HG03045 (cell line): ENCODE data around the gene AHI1.
"Not testable (repeated sequence)": the region's sequence is repeated elsewhere in the genome, so short reads cannot be mapped to it uniquely, and the experiment has no call there.

Experiments
- ATAC-seq: cut with Tn5 transposase; IDR thresholded peaks from one replicate; pipeline ENCODE4 v1.9.1; 2021; ENCODE audit warnings: mild to moderate bottlenecking, moderate library complexity; ENCODE audit not compliant: unreplicated experiment

Gene AHI1

GRCh38 chr6:135339920-135340319 lies 157.6 kb downstream of the AHI1 start:
- ATAC-seq, result not testable (repeated sequence)

- no peak for ATAC-seq
Measured at GRCh38 chr6:135334169-135334568, 163.4 kb downstream of the AHI1 start.

GRCh38 chr6:135331002-135331401 lies 166.5 kb downstream of the AHI1 start:
- ATAC-seq, result no peak

DNA sequence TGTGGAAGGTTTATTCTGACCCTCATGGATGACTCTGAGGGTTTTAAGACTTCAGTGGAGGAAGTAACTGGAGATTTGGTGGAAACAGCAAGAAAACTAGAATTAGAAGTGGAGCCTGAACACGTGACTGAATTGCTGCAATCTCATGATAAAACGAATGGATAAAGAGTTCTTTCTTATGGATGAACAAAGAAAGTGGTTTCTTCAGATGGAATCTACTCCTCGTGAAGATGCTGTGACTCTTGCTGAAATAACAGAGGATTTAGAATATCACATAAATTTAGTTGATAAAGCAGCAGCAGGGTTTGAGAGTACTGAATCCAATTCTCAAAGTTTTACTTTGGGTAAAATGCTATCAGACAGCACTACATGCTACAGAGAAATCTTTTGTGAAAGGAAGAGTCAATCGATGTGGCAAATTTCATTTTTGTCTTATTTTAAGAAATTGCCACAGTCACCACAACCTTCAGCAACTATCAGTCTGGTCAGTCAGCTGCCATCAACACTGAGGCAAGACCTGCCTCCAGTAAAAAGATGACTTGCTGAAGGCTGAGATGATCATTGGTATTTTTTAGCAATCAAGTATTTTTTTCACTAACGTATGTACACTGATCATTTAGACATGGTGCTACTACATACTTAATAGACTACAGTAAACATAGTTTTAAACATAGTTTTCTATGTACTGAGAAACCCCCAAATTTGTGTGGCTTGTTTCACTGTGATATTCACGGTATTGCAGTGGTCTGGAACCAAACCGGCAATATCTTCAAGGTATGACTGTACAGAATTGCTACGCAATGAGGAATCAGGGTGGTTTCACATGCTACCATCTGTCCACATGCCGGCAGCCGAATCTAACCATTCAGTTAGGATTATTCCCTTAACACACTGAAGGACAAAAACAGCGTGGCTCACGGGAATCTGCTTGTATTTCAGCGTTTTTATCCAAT lies 167.4 kb downstream of the AHI1 start:
- peak; percentile 90 for ATAC-seq

- ATAC-seq, result no peak
Measured at GRCh38 chr6:135328136-135328535, 169.4 kb downstream of the AHI1 start.

- no peak for ATAC-seq
Measured at GRCh38 chr6:135325624-135326424, 171.7 kb downstream of the AHI1 start.

DNA sequence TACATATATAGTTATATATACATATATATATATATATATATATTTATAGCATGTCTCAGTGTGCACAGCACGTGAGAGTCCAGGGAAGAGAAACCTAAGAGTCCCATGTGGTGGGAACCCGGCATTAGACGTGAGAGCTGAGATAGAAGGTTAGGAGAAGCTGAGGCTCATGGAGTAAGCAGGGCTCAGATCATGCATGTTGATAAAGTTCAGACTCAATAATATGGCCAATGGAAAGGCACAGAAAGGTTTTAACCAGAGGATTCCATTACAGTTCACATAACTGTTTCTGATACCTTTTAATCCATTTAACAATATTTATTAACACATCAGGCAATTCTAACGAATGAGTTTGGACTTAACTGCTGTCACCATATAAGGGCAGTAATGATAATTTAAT lies 173.0 kb downstream of the AHI1 start:
- ATAC-seq, result no peak

- ATAC-seq, result no peak
Measured at GRCh38 chr6:135323979-135324378, 173.6 kb downstream of the AHI1 start.

DNA sequence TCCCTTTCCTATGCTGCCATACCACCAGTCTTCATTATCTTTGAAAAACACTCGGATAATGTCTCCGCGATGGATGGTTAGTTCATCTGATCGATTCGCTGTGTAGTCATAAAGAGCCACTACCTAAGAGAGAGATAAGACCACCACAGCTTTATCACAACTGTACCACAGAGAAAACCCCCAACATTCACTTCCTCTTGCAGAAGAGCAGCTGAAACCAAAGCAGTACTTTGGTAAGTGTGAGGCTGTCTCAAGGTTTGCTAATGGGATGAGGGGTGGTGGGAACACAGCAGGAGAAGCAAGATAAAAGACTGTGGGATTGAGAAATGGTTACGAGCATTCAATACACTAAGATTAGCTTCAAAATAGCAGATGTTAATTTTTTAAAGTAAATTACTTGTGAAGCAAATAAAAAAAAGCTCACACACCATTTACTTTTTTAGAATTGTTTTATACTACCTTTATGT lies 174.3 kb downstream of the AHI1 start:
- peak; percentile 96 for ATAC-seq

DNA sequence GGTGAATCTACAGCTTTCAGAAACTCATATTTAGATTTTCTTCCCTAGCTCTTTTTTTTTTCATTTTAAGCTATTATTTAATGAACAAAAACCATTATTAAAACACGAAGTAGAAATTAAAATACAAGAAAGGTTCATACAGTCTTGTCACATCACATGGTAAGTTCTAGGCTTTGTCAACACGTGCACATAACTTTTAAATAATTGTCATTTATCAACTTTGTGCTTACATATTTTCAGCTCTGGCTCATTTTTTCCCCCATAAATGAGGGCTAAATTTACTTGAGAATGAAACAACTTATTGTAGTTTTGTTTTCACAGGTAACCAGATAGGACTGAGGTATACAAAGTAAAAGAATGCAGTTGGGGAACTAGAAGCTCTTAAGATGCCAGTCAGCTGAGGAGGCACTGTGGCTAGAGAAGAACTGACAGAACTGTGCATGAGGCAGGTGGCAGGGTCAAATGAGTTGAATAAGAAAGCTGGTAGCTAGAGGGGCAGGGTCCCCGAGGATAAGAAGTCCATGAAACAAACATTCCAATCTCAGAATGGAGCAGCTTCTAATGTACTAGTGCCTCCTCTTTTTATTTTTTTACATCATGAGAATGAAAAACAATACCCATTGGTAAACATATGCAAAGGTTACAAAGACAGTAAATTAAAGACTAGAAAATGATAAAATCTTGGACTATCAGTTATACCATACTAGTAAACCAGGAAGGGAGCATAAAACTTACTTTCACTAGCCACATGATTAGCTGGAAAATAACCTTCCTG lies 174.9 kb downstream of the AHI1 start:
- ATAC-seq, result peak; percentile 64

DNA sequence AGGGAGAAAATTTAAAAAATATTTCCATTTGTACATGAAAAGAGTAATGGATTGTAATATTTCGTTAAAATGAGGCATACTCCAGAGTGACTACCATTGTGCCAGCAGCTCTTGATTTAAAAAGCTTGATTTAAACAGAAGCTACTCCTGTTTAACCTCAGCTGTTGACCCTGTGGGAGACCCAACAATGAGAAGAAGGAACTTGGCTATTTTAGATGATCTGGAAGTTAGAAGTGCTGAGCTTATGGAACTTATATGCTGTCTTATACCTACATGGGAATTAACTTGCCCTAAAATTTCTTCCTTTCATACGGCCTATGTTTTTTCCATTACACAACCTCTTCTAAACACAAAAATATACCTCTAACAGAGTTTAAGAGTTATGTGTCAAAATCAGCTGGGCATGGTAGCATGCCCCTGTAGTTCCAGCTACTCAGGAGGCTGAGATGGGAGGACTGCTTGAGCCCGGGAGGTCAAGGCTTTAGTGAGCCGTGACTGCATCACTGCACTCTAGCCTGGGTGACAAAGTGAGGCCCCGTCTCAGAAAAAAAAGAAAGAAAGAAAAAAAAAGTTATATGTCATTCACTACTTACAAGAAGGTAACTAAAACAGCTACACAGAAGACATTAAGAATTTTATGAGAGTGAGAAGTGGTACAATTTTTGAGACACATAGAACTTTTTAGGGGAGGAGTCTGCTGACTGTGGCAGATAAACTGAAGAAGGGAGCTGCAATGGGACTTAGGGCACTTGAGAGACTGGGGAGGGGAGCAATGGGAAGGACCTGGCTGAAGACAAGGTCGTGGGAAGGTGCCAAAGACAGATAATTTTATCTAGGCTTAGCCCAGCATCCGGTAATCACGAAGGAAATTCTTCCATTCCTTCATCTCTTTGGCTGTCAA lies 176.6 kb downstream of the AHI1 start:
- no peak for ATAC-seq

- no peak for ATAC-seq
Measured at GRCh38 chr6:135319819-135320218, 177.7 kb downstream of the AHI1 start.

DNA sequence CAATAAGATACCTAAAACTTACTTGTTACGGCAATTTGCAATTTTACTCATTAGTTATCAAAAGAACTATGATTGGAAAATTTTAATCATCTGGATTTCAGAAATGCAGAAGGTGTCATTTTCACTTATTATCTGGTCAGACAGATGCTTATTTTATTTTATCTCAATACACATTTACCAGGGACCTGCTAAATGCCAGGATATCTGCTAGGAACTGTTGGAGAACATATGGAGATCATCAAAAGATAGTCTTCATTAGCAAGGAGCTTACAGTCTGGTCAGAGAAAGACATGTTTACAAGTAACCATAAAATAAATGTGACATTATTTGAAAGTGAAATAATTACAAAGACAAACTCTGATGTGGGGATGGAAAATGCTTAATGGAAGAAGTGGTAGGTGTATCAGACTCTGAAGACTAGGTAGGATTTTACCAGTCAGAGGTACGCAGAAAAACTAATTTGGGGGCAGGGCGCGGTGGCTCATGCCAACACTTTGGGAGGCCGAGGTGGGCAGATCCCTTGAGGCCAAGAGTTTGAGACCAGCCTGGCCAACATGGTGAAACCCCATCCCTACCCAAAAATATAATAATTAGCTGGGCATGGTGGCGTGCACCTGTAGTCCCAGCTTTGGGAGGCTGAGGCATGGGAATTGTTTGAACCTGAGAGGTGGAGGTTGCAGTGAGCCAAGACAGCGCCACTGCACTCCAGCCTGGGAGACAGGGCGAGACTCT lies 178.6 kb downstream of the AHI1 start:
- no peak for ATAC-seq

- no peak for ATAC-seq
Measured at GRCh38 chr6:135314543-135314942, 183.0 kb downstream of the AHI1 start.

- ATAC-seq, result no peak
Measured at GRCh38 chr6:135311446-135312200, 185.9 kb downstream of the AHI1 start.

GRCh38 chr6:135310291-135310690 lies 187.2 kb downstream of the AHI1 start:
- no peak for ATAC-seq

GRCh38 chr6:135306740-135307420 lies 190.7 kb downstream of the AHI1 start:
- ATAC-seq, result no peak

DNA sequence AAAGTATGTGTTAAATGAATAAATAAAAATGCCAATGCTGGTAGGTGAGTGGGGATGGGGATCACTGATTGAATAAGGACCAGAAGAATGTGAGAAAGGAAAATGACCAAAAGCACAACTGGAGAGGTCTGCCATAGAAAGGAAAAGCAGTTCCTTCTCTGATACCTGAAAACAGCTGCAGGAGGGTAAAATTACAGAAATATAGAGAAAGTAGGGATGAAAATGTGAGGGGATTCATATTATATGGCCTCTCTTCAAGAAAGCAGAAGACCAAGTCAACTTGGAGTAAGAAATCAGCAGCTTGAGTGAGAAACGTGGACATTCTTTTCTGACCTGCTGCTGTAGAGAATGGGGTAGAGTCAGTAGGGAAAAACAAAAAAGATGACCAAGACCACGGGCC lies 191.4 kb downstream of the AHI1 start:
- no peak for ATAC-seq
